ENCODE data around the gene ELF1. TPM values are rescaled to one million over a fixed set of nuclear protein-coding genes. Genes with fewer than 3 reads are reported as not detected.
A peak's percentile ranks its signal among the peaks of the same experiment; 100 is the strongest.
"Not testable (repeated sequence)": the region's sequence is repeated elsewhere in the genome, so short reads cannot be mapped to it uniquely, and the experiment has no call there.

ELF1 gene
- total and polyA plus RNA-seq, 11 donors: 7.7 to 75.4 (median 33.5) TPM

DNA sequence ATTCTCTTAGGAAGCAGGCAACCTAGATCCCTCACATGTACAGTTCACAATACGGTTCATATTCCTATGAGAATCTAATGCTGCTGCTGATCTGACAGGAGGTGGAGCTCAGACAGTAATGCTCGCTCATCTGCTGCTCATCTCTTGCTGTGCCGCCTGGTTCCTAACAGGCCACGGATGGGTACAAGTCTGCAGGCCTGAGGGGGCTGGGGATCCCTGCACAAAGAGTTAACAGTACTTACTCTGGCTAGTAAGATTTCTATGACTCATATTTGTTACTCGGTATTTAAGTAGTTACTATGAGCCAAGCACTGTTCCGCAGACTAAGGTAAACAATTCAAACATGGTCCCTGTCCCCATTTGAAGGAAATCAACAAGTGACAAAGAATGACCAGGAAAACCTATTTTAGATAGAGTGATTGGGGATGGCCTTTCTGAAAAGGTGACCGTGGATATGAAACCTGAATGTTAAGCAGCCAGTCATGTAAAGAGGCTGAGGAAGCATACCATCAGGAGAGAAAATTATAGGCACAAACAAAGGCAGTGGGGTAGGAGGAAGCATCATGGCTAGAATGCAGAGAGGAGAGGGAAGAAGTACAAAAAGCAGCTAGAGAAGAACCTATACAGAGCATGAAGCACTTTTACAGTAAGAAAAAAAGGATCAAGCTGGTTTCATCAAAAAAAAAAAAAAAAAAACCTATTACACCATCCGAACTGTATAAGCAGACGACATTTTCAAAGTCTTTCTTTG is 21.6 kb upstream of the ELF1 start:
- Histone ChIP-seq H3K36me3 (no peaks in the 10 kb centered on the region), H3K9me3 (peaks cover 0 to 12% (median 0%) of the 10 kb centered on the region in 12 donors), H3K27me3 (no peaks in the 10 kb centered on the region), H3K4me1 (peaks cover 0 to 10% (median 0%) of the 10 kb centered on the region in 12 donors), H3K27ac (no peak overlapping the region), H3K4me3 (no peak overlapping the region)
- TF ChIP-seq, protein P1, sequence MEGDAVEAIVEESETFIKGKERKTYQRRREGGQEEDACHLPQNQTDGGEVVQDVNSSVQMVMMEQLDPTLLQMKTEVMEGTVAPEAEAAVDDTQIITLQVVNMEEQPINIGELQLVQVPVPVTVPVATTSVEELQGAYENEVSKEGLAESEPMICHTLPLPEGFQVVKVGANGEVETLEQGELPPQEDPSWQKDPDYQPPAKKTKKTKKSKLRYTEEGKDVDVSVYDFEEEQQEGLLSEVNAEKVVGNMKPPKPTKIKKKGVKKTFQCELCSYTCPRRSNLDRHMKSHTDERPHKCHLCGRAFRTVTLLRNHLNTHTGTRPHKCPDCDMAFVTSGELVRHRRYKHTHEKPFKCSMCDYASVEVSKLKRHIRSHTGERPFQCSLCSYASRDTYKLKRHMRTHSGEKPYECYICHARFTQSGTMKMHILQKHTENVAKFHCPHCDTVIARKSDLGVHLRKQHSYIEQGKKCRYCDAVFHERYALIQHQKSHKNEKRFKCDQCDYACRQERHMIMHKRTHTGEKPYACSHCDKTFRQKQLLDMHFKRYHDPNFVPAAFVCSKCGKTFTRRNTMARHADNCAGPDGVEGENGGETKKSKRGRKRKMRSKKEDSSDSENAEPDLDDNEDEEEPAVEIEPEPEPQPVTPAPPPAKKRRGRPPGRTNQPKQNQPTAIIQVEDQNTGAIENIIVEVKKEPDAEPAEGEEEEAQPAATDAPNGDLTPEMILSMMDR (IDR thresholded peaks at IDR 0.05): no peak
- no peak for TF ChIP-seq POLR2A (IDR thresholded peaks at IDR 0.05)
- intact Hi-C loops (cut with DNase I): no loop called here
- ATAC-seq (peak in 1 of 4 donors; percentile 33), DNase-seq (no peak)
- WGBS, 4 donors: 79 to 86% (median 82%) methylated on average over 9 of the region's 9 CpGs

DNA sequence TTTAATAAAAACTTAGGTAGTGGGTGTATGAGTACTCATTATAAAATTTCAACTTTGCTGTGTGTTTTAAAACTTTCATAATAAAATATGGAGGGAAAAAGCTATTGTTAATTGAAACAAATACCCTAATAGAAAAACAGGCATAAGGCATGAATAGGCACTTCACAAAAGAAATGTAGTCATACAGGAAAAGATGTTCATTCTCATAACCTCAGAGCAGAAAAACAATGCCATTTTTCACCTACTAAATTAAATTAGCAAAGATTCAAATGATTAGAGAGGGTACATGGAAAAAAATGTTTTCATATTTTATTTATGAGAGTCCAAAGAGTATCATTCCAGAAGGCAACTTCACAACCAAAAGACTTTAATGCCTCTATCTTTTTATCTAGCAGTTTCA is 20.6 kb upstream of the ELF1 start:
- TF ChIP-seq, protein P1 (IDR thresholded peaks at IDR 0.05): no peak
- no peak for TF ChIP-seq POLR2A (IDR thresholded peaks at IDR 0.05)
- Histone ChIP-seq H3K36me3 (no peaks in the 10 kb centered on the region), H3K4me3 (no peak overlapping the region), H3K9me3 (peaks cover 0 to 12% (median 0%) of the 10 kb centered on the region in 12 donors), H3K27ac (no peak overlapping the region), H3K4me1 (peaks cover 0 to 17% (median 7%) of the 10 kb centered on the region in 12 donors), H3K27me3 (no peaks in the 10 kb centered on the region)
- no peak for ATAC-seq
- intact Hi-C loops (cut with DNase I): no loop called here
- no peak for DNase-seq

- H3K36me3 ChIP-seq: not testable (repeated sequence)
These were observed 17.4 kb upstream of the ELF1 start for GRCh38 chr13:41036557-41036956.

DNA sequence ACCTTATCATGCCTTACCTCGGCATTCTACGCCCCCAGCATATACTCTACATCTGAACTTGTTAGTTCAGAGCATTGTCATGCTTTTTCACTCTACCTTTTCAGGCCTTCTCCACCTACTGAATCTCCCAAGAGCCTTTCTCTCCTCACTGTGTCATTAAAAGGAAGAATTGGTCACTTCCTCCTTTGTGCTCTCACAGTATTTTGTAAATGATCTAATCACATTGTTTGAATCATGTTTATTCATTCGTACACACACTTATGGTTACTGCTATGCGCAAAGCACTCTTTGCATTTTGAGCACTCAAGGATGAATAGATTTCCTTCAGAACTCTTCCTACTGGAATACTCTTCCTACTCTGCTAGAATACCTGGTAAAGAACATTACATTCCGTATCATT is 15.8 kb upstream of the ELF1 start:
- H3K9me3 ChIP-seq: no peaks in the 10 kb centered on the region
- no peaks in the 10 kb centered on the region for H3K36me3 ChIP-seq
- WGBS, 4 donors: 84 to 87% (median 84%) methylated on average over 5 of the region's 5 CpGs
- TF ChIP-seq POLR2A (IDR thresholded peaks at IDR 0.05): no peak
- TF ChIP-seq, protein P1 (IDR thresholded peaks at IDR 0.05): no peak
- H3K4me3 ChIP-seq: no peak overlapping the region
- H3K27me3 ChIP-seq: no peaks in the 10 kb centered on the region
- DNase-seq (no peak), ATAC-seq (peak in 1 of 4 donors; percentile 26)
- intact Hi-C loops (cut with DNase I): no loop called here
- no peak overlapping the region for H3K27ac ChIP-seq
- peaks cover 0 to 43% (median 14%) of the 10 kb centered on the region in 12 donors for H3K4me1 ChIP-seq

More at GRCh38 chr13:41036557-41036956, 17.4 kb upstream of the ELF1 start:
- H3K4me1 ChIP-seq: peaks cover 0 to 33% (median 11%) of the 10 kb centered on the region in 12 donors
- H3K27me3 ChIP-seq; intact Hi-C loops (cut with DNase I); H3K9me3 ChIP-seq; H3K4me3 ChIP-seq; H3K27ac ChIP-seq; DNase-seq; ATAC-seq: not testable (repeated sequence)
- 88 to 97% (median 96%) methylated on average over 5 of the region's 5 CpGs for WGBS, 4 donors
